ENCODE data around the gene ECEL1.

DNA sequence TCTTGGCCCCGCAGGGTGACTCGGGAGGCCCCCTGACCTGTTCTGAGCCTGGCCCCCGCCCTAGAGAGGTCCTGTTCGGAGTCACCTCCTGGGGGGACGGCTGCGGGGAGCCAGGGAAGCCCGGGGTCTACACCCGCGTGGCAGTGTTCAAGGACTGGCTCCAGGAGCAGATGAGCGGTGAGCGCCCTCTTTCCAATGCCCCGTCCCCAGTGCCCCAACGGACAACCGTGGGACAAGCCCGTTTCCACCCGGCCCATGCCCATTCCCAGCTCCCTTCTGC, 35.7 kb upstream of the ECEL1 start:
- TF ChIP-seq YY1 (IDR thresholded peaks at IDR 0.05; ENCODE audit: insufficient read depth, insufficient read length) (no peak), ZNF274 (IDR thresholded peaks at IDR 0.05; ENCODE audit: low read depth, low read length) (no peak)

Measured in NT2/D1 (cell line).